ENCODE measurements around the gene NARS2.
A peak's percentile ranks its signal among the peaks of the same experiment; 100 is the strongest.

The NARS2 gene

DNA sequence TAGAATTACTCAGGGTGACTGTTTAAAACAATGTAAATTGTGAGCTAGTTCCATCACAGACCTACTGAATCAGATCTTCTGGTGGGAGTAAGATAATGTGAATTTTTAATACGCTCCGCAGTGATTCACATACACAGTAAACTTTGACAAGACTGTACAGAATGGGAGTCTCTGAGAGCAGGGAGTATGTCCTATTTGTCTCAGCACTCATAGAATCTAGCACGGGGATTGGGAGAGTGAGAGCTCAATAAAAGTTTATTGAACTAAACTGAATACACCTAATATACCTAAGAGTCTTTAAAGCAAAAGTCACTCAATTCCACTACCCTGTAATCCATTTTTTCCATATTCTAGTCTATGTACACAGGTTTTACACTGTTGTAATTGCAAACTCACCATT, 145.9 kb downstream of the NARS2 start:
- DNase-seq: no peak

DNA sequence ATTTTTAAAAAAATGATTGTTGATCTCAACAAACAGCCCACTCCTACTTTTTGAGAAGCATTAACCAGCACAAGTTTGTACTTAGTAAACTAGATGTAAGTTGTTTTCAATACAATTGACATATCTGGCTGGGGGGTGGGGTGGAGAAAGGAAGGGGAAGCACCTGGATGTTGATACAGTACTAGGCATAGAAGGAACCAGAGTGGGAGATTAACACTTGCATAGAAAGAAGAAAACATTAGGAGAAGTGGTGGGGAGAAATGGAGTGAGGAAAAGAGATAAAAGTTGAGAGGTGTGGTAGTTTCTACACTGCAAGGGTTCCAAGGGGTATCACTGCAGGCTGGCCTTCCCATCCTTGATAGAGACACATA, 146.4 kb downstream of the NARS2 start:
- DNase-seq: no peak

DNA sequence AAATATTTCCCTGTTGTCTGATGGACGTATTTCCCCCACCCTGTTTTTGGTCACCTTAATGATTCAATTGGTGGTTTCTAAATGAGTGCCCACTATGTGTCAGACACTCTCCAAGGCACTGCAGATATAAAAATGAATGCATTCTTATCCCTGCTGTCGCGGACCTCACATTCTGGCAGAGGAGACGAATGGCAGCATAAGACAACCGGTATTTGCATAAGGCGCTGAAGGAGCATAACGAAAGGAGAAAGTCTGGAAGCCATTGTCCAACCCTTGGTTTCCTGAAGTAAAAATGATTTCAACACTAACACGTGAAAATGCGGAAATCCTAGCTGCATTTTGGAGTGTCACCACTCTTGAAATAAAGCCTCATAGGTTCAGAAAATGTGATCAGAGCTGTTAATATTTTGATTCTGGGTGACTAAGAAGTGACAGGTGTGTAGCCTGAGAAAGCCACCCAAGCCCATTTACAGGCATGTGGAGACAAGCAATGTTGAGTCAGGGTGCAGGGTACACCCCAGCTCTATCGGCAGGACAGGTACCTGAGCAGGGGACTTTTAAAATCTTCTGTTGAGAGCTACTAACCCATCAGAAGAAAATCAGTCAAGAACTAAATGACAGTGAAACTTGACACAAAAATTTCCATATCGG, 146.9 kb downstream of the NARS2 start:
- peak; percentile 29 for DNase-seq

DNA sequence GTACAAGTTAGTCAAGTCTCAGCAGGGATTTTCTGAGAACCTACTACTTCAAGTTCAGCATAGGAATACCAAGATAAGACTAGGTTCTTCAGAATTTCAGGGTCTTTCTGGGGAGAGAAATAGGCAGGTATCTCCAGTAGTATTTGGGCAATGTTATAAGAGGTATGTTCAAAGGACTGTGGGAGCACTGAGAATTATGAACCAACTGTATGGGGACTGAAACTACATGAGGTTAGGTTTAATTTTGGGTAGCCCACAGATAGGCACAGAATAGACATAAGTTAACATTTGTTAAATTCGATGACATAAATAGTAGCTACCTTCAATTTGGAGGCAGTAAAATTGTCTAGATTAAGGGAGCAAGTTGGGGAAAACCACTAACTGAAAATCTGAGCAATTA, 147.8 kb downstream of the NARS2 start:
- no peak for DNase-seq

DNA sequence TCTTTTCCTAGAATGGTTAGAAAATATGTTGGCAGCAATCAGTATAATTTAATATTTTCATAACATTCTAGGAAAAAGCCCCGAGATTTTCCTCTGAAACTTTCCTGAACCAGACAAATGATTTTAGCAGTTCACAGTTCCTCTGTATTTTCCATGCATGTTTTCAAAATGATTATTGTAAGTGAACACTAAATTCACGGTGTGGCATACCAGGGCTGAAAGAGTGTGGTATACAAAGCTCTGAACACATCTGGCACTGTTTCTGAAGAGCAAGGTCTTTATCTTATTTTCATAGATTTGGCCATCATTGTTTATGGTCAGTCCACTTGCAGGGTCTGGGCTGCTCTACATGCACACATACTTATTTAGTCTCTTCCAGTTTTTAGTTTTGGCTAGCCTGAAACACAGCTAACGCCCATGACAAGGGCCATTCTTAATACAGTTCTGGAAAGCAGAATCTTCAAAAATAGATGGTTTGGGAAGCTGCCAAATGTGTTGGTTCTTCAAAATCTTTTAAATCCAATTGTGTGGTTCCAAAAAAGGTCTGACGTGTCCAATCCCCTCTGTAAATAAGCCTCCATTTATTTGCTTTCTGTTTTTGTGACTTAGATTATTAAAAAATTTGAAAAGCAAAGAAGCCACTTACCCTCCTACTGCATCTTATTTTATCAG, 149.1 kb downstream of the NARS2 start:
- DNase-seq: no peak

DNA sequence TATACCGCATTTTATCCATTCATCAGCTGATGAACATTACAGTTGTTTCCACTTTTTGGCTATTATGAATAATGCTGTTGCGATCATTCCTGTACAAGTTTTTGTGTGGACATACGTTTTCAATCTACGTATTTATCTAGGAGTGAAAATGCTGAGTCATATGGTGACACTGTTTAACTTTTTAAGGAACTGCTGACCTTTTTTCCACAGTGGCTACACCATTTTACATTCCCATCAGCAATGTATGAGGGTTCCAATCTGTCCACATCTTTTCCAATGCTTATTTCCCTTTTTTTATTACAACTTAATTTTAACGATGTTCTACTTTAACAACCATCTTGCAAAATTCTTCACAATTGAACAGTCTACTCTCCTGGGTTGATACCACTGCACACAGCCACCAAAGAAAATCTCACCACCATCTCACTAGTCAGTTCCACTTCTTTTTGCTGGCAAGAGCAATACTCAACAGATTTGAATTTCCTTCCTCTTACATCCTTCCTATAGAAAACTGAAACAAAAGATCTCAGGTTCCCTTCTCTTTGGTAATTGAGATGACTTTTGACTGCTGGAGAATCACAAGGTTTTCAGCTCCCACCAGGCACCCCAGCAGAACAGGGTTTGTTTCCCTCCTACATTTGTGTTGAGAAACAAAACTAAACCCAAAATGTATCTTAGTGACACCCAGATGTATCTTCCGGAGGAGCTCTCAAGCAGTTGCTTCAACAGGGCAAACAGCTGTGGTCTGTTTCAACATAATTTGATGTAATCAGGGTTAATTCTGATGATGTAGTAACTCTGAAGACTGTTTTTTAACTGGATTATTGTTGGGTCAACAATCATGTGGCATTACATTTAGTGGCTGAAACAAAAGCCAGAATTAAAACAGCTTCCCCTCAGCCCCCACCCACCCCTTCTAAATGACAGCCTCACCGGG, 150.1 kb downstream of the NARS2 start:
- peak; percentile 43 for DNase-seq

DNA sequence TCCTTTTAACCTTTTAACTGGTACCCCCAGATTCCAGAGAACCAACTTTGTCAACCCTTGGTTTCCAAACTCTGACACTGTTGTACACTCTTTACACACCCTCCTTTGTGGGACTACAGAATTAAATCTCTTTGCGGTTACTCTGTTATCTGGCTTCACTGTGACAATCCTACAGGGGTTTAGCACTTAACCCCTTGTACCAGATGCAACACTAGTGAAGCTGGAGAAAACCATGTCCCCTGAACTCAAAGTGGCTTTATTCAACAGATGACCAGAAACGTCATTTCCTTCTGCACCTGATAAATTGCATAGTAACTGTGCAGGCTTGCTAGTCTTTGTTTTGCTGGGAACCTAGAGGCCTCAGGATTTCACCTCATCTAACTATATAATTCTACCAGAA, 151.4 kb downstream of the NARS2 start:
- no peak for DNase-seq

DNA sequence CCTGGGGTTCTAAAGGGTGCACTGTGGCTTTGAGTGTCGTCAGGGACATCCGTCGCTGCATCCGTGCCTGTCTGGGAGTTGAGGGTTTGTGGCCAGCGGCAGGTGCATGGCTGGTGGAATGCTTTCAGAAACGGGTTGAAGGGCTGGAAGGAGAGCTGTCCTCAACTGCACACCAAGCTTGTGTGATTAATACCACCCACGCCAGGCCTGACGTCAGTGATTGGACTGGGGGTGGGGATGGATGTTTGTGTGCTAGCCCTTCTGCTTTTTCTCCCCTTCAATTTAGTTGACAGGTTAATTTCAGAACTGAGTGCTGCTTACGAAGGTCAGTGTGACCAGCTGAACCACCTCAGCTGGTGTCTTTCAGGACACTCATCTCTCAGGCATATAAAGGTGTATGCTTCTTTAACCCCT, 153.9 kb downstream of the NARS2 start:
- DNase-seq: peak; percentile 79

DNA sequence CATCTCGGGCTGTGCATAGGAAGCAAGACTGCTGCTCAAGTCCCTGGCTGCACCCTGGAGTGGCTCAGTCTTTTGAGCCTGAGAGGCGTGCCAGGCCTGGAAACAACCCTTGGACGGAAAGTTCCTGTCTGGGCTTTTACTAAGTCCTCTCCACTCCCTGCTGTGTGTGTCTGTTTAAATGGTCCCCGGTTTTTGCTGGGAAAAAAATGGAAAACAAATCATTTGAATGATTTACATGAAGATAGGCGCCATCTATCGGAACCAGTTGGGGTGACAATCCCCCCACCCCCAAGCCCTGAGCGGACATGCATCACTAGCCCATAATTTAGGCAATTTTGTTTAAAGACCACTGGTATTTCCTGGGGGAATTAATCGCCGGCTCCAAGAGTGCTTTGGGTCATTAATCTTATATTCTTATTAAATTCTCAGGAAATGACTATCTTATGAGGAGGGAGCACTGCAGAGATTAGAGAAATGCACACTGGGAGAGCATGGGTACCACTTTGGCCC, 154.4 kb downstream of the NARS2 start:
- no peak for DNase-seq

DNA sequence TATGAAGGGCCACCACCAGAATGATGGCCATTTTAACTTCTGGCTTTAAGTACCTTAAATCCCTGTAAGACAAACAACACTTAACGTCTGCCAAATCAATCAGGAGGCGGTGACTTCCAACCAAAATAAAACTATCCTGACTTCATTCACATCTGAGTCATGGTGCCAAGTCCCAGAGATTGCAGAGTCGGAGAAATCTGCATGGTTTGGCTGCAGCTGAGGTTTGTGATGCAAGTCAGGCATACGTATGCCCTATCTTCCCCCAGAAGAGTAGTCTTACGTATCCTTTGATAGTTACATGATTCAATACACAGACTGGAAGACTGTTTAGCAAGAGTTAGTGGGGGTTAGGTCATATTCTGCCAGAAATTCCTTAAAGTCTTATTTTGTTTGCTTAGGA, 155.3 kb downstream of the NARS2 start:
- peak; percentile 73 for DNase-seq

DNA sequence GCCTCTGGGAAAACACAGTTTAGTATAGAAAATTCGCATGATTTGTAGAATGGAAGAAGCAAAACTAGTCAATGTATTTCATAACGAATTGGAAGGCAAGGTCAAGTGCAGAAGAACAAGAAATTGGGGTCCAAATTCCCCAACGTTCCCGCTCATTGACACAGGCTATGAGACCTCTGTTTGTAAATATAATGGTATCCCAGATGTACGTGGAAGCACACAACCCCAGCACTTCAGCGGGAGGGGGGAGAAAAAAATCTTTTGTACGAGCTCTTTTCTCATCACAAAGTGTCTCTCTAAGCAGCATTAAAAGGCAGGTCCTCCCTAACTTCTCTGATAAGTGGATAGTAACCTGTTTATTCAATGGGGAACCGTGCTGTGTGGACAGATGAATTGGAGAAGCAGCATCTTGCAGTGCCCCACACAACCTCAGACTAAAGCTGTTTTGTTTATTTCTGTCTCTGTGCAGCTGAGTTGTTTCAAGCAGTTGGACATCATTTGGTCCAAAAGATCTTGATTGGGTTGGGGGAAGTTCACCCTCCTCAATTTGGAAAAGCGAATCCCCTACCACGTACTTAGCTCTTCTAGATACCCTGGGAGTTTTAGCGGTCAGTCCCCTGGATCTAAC, 156.0 kb downstream of the NARS2 start:
- no peak for DNase-seq

DNA sequence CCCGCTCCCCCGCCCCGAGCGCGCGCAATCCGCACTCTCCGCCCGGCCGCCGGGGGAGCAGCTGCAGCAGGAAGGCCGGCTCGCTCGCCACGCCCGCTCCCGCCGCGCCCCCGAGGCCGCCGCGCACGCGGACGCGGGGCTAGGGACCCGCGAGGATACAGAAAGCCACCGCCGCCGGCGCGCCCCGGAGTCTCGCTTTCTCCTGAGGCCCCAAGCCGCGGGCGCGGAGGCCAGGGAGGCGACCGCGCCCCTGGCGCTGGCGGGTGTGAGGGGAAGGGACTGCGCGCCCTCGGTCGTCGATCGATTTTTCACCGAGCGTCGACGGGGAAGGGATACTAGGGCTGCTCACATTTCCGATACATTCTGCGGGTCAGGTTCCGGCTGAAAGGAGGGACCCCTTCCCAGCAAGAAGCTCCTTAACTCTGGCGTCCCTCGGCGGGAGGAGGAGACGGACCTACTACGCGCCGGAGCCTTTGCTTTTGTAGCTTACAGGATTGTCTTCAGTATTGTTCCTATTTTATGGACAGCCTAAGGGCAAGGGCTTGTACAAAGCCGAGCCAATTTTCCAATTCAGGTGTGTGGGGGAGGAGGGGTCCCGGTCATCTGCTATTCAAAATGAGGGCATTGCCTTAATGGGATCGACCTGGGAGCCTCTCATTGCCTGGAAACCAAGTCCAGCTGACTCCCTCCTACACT, 156.6 kb downstream of the NARS2 start:
- DNase-seq: peak; percentile 84

DNA sequence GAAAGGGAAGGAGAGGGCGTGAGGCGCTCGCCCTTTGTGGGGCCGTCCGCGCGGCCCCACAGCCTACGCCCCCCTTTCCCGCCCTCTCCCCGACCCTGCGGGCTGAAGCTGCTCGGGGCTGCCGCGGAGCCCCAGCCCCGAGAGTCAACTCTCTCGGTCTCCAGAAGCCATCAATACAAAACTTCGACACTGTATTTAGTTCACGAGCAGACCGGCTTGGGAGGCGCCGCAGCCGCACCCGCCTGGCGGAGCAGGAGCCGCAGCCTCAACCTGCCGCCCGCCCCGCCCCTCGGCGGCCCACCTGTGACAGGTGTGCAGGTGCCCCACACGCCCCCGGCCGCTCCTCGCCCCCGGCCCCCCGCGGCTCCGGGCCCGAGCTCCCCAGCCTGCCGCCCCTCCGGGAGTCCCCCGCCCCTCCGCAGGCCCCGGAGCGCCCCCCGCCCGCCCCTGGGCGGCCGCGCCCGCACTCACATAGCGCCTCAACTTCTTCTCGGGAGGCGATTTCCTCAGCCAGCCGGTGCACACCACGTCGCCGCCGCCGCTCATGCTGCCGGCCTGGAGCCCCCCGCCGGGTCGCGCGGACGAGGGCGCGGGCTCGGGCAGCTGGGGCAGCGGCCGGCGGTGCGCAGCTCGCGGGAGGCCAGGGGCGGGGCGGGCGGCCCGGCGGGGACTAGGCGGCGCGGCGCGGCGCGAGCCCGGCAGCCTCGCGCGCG, 157.3 kb downstream of the NARS2 start, which contains the start of gene GAB2:
Gene GAB2 (minus strand): TSS at position 646 of the 713 bp plus-strand sequence. CDS start 100 bp downstream, at position 546.
- DNase-seq: no peak

DNA sequence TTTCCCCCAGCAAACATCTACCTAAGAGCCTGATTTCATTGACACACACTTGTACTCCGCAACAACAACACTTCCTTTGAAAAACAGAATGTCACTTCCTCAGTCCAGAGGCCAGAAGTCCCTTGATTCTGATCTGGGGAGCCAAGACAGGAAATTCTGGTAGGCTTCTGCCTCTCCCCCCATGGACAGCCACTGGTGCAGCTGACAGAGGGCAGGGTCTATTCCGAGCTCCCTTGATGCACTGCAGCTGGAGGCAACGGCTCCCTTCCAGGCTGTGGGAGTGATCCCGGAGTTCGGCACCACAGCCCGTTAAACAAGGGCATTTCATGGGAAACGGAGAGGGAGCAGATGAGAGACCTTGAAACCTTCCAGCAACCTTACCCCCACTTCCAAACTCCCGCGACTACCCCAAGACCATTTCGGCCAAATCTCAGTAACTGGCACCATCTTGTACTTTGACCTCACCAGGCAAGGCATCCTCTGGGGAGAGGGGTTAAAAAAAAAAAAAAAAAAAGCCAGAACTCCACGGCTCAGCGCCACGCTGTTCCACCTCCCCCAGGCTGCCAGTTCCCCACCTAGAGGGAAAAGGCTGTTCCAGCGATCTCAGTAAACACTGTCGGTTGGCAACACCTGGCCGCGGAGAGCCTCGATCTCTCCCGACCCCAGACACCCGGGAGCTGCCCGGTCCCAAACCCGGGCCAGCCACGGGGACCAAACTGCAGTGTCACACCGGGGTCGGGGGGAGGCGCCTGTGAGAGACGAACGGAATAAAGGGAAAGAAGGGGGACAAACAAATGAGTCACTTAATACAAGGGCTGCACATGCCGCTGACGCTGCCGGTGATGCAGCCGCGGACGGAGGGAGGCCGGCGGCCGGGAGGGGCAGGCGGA, 158.1 kb downstream of the NARS2 start:
- DNase-seq: peak; percentile 85

DNA sequence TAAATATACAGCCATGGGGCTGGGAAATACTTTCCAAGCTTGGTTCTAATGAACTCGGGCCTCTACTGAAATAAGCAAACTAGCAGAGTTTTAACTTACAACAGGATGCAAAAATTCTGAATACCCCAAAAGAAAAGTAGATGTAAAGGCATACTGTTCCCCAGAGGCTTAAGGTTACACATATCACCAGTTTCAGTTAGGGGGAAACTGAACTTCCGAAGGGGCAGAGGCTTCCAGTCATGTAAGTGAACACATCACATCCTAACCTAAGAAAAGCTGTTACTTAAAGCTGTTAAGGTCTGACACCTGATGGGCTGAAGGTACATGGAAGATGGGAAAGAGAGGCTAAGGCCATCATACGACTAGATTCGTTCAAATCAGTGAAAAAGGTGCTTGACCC, 159.3 kb downstream of the NARS2 start:
- no peak for DNase-seq

DNA sequence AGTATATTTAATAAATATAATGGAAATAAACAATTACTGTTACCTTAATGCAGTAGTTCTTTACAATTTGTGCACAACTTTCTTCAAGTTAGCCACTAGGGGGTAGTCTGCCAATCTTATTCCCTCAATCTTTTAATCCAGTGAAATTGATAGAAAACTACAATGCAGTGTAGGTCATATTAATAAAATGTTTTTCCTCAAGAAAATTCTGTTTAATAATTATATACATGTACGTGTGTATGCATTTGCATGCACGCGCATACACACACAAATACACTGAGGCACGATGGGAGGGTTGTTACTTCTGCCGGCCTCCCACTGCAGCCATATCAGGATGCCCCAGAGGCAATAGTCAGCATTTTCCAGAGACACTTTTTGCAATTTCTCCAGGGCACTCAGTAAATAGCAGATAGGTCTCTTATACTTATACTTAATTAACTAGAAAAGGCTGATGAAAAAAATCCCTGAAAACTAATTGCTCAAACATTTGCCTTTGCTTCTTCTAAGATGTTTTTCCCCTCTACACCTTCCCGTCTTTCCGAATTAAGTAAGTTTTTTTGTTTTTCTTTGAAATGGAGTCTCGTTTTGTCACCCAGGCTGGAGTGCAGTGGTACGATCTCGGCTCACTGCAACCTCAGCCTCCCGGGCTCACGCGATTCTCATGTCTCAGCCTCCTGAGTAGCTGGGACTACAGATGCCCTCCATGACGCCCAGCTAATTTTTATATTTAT, 160.2 kb downstream of the NARS2 start:
- no peak for DNase-seq

DNA sequence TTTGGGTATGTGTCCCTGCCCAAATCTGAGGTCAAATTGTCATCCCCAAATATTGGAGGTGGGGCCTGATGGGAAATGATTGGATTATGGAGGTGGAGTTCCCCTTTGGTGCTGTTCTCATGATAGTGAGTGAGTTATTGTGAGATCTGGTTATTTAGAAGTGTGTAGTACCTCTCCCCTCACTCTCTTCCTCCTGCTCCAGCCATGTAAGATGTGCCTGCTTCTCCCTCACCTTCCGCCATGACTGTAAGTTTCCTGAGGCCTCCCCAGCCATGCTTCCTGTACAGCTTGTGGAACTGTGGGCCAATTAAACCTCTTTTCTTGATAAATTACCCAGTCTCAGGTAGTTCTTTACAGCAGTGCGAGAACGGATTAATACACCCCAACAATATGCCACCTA, 166.0 kb downstream of the NARS2 start:
- no peak for DNase-seq

DNA sequence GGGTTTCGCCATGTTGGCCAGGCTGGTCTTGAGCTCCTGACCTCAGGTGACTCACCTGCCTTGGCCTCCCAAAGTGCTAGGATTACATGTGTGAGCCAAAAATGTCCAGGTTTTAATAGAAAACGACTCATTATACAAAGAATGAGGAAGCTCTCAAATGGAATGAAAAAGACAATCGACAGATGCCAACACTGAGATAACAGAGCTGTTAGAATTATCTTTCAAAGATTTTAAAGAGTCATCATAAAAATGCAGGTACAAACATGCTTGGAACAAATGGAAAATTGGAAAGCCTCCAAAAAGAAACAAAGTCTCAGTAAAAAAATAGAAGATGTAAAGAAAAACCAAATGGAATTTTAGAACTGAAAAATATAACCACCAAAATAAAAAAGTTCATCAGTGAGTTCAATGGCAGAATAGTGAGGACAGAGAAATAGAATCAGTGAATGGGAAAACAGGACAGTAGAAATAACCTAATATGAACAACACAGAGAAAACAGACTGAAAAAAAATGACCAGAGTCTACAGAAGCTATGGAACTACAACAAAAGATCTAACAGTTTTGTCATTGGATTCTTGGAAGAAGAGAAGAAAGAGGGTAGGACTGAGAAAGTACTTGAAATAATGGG, 168.0 kb downstream of the NARS2 start:
- DNase-seq: no peak

DNA sequence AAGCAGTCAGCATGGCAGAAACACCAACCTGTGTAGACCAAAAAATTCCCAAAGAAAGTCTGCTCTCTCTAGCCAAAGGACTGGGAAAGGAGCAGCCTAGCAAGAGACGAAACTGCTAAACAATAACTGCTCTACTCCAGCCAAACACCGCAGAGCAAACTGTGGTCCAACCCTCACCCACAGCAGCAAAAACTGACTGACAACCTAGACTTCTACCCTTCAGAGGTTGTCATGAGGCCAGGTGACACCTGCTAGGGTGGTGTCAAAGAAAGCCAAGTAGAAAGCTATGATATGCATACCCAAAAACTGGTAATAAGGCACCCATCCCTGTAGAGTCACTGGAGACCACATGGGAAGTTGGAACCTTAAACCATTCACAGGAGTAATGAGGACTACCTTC, 168.9 kb downstream of the NARS2 start:
- no peak for DNase-seq
